ENCODE results near the gene TSSK3. TPM values are rescaled to one million over a fixed set of nuclear protein-coding genes. Genes with fewer than 3 reads are reported as not detected.

The TSSK3 gene
- total RNA-seq, 1 experiment from 2014 or later: 2.6 TPM

DNA sequence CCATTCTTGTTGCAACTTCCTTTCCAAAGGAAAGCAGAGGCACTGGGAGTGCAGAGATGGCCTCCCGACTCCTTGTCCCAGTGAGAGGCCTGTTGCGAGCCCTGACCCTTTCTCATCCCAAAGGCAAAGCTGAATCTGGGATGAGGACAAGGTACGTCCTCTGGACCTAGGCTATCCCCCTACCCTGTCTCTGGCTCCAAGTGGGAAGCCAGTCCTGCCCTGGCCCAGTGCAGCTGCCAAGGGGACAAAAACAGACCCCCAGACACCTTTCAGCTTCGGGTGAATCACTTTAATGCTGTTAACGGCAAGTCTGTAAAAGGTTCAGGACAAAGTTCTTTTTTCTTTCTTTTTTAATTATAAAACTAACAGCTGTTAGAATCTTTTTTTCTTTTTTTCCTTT lies 2.5 kb downstream of the TSSK3 start:
- no peaks in the 10 kb centered on the region for H3K9me3 Mint-ChIP-seq (ENCODE audit: unreplicated experiment)
- H3K4me1 ChIP-seq: peaks cover 5% of the 10 kb centered on the region; the same call in 1 of the 2 replicates
- no peak overlapping the region for H3K4me3 ChIP-seq (ENCODE audit: low read depth, low read length)
- ChIA-PET POLR2A (no interaction called here), CTCF (no interaction called here)
- H3K27me3 ChIP-seq (replicated peaks; ENCODE audit: control insufficient read depth, insufficient read depth, low read length): no peaks in the 10 kb centered on the region
- no peak for TF ChIP-seq CTCF (IDR thresholded peaks at IDR 0.05; ENCODE audit: insufficient read depth in 1 of 2, low read depth in 1 of 2, low read length in 1 of 2, severe bottlenecking in 1 of 2, unreplicated experiment in 1 of 2)
- peaks cover 19% of the 10 kb centered on the region for H3K36me3 Mint-ChIP-seq (ENCODE audit: insufficient read depth, unreplicated experiment)
- no peak overlapping the region for H3K4me3 Mint-ChIP-seq (ENCODE audit: unreplicated experiment)
- DNase-seq: no peak
- H3K36me3 ChIP-seq (ENCODE audit: control insufficient read depth, insufficient read depth, low read length): no peaks in the 10 kb centered on the region
- BruUV-seq (replicated peaks): no TSS peak
- peaks cover 14% of the 10 kb centered on the region for H3K4me1 Mint-ChIP-seq (ENCODE audit: low read depth, unreplicated experiment)
- H3K27ac Mint-ChIP-seq (ENCODE audit: unreplicated experiment): no peak overlapping the region
- intact Hi-C loops (cut with micrococcal nuclease; ENCODE audit: unreplicated experiment): no loop called here
- H3K27me3 Mint-ChIP-seq (ENCODE audit: insufficient read depth, unreplicated experiment): no peaks in the 10 kb centered on the region
- no peaks in the 10 kb centered on the region for H3K9me3 ChIP-seq

- Histone ChIP-seq H3K27me3 (replicated peaks; ENCODE audit: control insufficient read depth, insufficient read depth, low read length) (no peaks in the 10 kb centered on the region), H3K36me3 (ENCODE audit: control insufficient read depth, insufficient read depth, low read length) (no peaks in the 10 kb centered on the region), H3K9me3 (no peaks in the 10 kb centered on the region), H3K4me3 (ENCODE audit: low read depth, low read length) (no peak overlapping the region), H3K4me1 (peaks cover 5% of the 10 kb centered on the region; the same call in 1 of the 2 replicates)
- intact Hi-C loops (cut with micrococcal nuclease; ENCODE audit: unreplicated experiment): no loop called here
- DNase-seq: no peak
- H3K4me1 Mint-ChIP-seq (ENCODE audit: low read depth, unreplicated experiment): peaks cover 14% of the 10 kb centered on the region
- H3K9me3 Mint-ChIP-seq (ENCODE audit: unreplicated experiment): no peaks in the 10 kb centered on the region
- ChIA-PET POLR2A (no interaction called here), CTCF (no interaction called here)
- no TSS peak for BruUV-seq (replicated peaks)
- no peak overlapping the region for H3K27ac Mint-ChIP-seq (ENCODE audit: unreplicated experiment)
- H3K27me3 Mint-ChIP-seq (ENCODE audit: insufficient read depth, unreplicated experiment): no peaks in the 10 kb centered on the region
- H3K4me3 Mint-ChIP-seq (ENCODE audit: unreplicated experiment): no peak overlapping the region
- TF ChIP-seq CTCF (IDR thresholded peaks at IDR 0.05; ENCODE audit: insufficient read depth in 1 of 2, low read depth in 1 of 2, low read length in 1 of 2, severe bottlenecking in 1 of 2, unreplicated experiment in 1 of 2): no peak
- H3K36me3 Mint-ChIP-seq (ENCODE audit: insufficient read depth, unreplicated experiment): peaks cover 19% of the 10 kb centered on the region
Observed at GRCh38 chr1:32365445-32365844, 3.1 kb downstream of the TSSK3 start.

GRCh38 chr1:32367912-32368635 lies 5.7 kb downstream of the TSSK3 start:
- no peak overlapping the region for H3K4me3 Mint-ChIP-seq (ENCODE audit: unreplicated experiment)
- H3K27ac Mint-ChIP-seq (ENCODE audit: unreplicated experiment): no peak overlapping the region
- H3K36me3 ChIP-seq (ENCODE audit: control insufficient read depth, insufficient read depth, low read length): no peaks in the 10 kb centered on the region
- intact Hi-C loops (cut with micrococcal nuclease; ENCODE audit: unreplicated experiment): no loop called here
- POLR2A ChIA-PET: no interaction called here
- no TSS peak for BruUV-seq (replicated peaks)
- CTCF ChIA-PET: interaction anchor here (0.5 kb wide), 1 partner anchor 168 kb away, joined by 4 read pairs; the partner anchor contains the start of gene CCDC28B
- no peaks in the 10 kb centered on the region for H3K27me3 ChIP-seq (replicated peaks; ENCODE audit: control insufficient read depth, insufficient read depth, low read length)
- H3K27me3 Mint-ChIP-seq (ENCODE audit: insufficient read depth, unreplicated experiment): no peaks in the 10 kb centered on the region
- peaks cover 4% of the 10 kb centered on the region for H3K36me3 Mint-ChIP-seq (ENCODE audit: insufficient read depth, unreplicated experiment)
- H3K4me1 Mint-ChIP-seq (ENCODE audit: low read depth, unreplicated experiment): no peaks in the 10 kb centered on the region
- H3K9me3 Mint-ChIP-seq (ENCODE audit: unreplicated experiment): no peaks in the 10 kb centered on the region
- TF ChIP-seq CTCF (IDR thresholded peaks at IDR 0.05; ENCODE audit: insufficient read depth in 1 of 2, low read depth in 1 of 2, low read length in 1 of 2, severe bottlenecking in 1 of 2, unreplicated experiment in 1 of 2): no peak
- DNase-seq: no peak
- H3K9me3 ChIP-seq: no peaks in the 10 kb centered on the region
- no peaks in the 10 kb centered on the region for H3K4me1 ChIP-seq
- H3K4me3 ChIP-seq (ENCODE audit: low read depth, low read length): no peak overlapping the region
